ENCODE results near the gene SLC35A2.

SLC35A2 gene

GRCh38 chrX:48897157-48897624 lies 14.3 kb downstream of the SLC35A2 start:
- TF ChIP-seq, protein P1, sequence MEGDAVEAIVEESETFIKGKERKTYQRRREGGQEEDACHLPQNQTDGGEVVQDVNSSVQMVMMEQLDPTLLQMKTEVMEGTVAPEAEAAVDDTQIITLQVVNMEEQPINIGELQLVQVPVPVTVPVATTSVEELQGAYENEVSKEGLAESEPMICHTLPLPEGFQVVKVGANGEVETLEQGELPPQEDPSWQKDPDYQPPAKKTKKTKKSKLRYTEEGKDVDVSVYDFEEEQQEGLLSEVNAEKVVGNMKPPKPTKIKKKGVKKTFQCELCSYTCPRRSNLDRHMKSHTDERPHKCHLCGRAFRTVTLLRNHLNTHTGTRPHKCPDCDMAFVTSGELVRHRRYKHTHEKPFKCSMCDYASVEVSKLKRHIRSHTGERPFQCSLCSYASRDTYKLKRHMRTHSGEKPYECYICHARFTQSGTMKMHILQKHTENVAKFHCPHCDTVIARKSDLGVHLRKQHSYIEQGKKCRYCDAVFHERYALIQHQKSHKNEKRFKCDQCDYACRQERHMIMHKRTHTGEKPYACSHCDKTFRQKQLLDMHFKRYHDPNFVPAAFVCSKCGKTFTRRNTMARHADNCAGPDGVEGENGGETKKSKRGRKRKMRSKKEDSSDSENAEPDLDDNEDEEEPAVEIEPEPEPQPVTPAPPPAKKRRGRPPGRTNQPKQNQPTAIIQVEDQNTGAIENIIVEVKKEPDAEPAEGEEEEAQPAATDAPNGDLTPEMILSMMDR (IDR thresholded peaks at IDR 0.05; ENCODE audit: low read depth, low read length): no peak
- Histone ChIP-seq H3K27me3 (ENCODE audit: insufficient read depth, low read depth, severe bottlenecking) (peaks cover 8% of the 10 kb centered on the region), H3K9me3 (ENCODE audit: severe bottlenecking) (no peaks in the 10 kb centered on the region), H3K36me3 (peaks cover 24% of the 10 kb centered on the region), H3K27ac (peak overlapping the region; percentile 93), H3K4me3 (ENCODE audit: low read depth, low read length) (peak overlapping the region; percentile 82)
- DNase-seq: peak; percentile 87

DNA sequence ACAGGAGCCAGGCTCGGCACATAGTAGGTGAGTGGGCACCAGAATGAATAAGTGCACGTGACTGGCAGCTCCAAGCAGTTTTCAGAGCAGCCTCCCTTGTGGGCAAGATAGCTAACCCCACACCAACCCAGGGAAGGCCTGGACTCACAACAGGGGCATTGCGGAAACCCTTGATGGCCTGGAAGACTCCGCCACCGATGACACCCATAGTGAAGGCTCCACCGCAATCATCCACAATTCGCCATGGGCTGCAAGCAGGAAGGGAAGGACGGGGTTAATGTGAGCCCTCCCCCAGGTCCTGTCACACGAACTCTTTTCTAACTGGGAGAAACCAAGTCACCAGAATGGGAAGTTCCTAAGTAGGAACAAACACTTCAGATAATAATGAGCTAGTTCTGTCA lies 14.8 kb downstream of the SLC35A2 start:
- Histone ChIP-seq H3K27me3 (ENCODE audit: insufficient read depth, low read depth, severe bottlenecking) (peaks cover 7% of the 10 kb centered on the region), H3K36me3 (peaks cover 24% of the 10 kb centered on the region), H3K9me3 (ENCODE audit: severe bottlenecking) (no peaks in the 10 kb centered on the region), H3K4me3 (ENCODE audit: low read depth, low read length) (peak overlapping the region; percentile 82), H3K27ac (peak overlapping the region; percentile 93)
- no peak for DNase-seq
- TF ChIP-seq, protein P1 (IDR thresholded peaks at IDR 0.05; ENCODE audit: low read depth, low read length): no peak

GRCh38 chrX:48894891-48895290 lies 16.6 kb downstream of the SLC35A2 start:
- Histone ChIP-seq H3K9me3 (ENCODE audit: severe bottlenecking) (no peaks in the 10 kb centered on the region), H3K36me3 (peaks cover 14% of the 10 kb centered on the region), H3K27ac (no peak overlapping the region), H3K27me3 (ENCODE audit: insufficient read depth, low read depth, severe bottlenecking) (peaks cover 6% of the 10 kb centered on the region), H3K4me3 (ENCODE audit: low read depth, low read length) (no peak overlapping the region)
- DNase-seq: no peak
- TF ChIP-seq, protein P1 (IDR thresholded peaks at IDR 0.05; ENCODE audit: low read depth, low read length): no peak

- Histone ChIP-seq H3K9me3 (ENCODE audit: severe bottlenecking) (no peaks in the 10 kb centered on the region), H3K4me3 (ENCODE audit: low read depth, low read length) (no peak overlapping the region), H3K36me3 (peaks cover 9% of the 10 kb centered on the region), H3K27ac (no peak overlapping the region), H3K27me3 (ENCODE audit: insufficient read depth, low read depth, severe bottlenecking) (peaks cover 6% of the 10 kb centered on the region)
- no peak for DNase-seq
- TF ChIP-seq, protein P1 (IDR thresholded peaks at IDR 0.05; ENCODE audit: low read depth, low read length): no peak
Observed at GRCh38 chrX:48893556-48894348, 17.7 kb downstream of the SLC35A2 start.

GRCh38 chrX:48892896-48893295 lies 18.6 kb downstream of the SLC35A2 start:
- no peak overlapping the region for H3K4me3 ChIP-seq (ENCODE audit: low read depth, low read length)
- H3K9me3 ChIP-seq (ENCODE audit: severe bottlenecking): no peaks in the 10 kb centered on the region
- TF ChIP-seq, protein P1 (IDR thresholded peaks at IDR 0.05; ENCODE audit: low read depth, low read length): no peak
- peaks cover 4% of the 10 kb centered on the region for H3K27me3 ChIP-seq (ENCODE audit: insufficient read depth, low read depth, severe bottlenecking)
- no peak overlapping the region for H3K27ac ChIP-seq
- no peak for DNase-seq
- H3K36me3 ChIP-seq: peaks cover 9% of the 10 kb centered on the region
